ENCODE measurements around the gene THRSP. TPM values are rescaled to one million over a fixed set of nuclear protein-coding genes. Genes with fewer than 3 reads are reported as not detected.
"Not testable (repeated sequence)": the region's sequence is repeated elsewhere in the genome, so short reads cannot be mapped to it uniquely, and the experiment has no call there.

The THRSP gene, protein sequence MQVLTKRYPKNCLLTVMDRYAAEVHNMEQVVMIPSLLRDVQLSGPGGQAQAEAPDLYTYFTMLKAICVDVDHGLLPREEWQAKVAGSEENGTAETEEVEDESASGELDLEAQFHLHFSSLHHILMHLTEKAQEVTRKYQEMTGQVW
- not detected in 2 replicates for total RNA-seq (2014; rRNA removed; shearing (Covaris generic))

DNA sequence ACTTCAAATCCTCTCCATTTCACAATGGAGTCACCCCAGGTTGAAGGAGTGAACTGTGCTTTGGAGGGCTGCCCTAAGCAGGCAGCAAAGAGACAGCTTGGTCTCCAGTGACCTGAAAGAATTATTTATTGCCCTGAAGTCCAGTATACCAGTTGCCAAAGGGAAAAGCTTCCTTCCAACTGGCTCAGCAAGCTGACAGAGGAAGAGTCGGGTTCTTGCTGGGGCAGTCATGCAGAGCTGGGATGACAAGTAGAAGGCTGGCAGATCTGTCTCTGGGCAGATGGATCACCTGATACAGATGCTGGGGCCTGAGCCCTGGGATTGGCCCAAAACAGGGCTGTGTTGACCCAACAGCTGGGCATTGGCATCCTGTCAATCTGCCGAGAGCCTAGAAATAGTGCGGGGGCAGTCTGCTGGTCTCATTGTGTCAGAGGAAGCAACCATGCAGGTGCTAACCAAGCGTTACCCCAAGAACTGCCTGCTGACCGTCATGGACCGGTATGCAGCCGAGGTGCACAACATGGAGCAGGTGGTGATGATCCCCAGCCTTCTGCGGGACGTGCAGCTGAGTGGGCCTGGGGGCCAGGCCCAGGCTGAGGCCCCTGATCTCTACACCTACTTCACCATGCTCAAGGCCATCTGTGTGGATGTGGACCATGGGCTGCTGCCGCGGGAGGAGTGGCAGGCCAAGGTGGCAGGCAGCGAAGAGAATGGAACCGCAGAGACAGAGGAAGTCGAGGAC lies at the start of gene THRSP:
TSS of gene THRSP (plus strand) at position 422 of the 742 bp plus-strand sequence. CDS start at position 443, 21 bp downstream.
- no peak for DNase-seq (ENCODE audit: low spot score)

DNA sequence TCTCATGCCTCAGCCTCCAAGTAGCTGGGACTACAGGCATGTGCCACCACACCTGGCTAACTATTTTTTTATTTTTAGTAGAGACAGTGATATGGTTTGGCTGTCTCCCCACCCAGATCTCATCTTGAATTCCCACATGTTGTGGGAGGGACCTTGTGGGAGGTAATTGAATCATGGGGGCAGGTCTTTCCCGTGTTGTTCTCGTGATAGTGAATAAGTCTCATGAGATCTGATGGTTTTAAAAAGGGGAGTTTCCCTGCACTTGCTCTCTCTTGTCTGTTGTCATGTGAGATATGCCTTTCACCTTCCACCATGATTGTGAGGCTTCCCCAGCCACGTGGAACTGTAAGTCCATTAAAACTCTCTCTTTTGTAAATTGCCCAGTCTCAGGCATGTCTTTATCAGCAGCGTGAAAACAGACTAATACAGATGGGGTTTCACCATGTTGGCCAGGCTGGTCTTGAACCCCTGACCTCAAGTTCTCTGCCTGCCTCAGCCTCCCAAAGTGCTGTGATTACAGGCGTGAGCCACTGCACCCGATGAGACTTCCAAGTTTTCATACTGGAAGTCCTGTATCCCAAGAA lies 48.6 kb upstream of the THRSP start:
- DNase-seq (ENCODE audit: low spot score) = not testable (repeated sequence)

DNA sequence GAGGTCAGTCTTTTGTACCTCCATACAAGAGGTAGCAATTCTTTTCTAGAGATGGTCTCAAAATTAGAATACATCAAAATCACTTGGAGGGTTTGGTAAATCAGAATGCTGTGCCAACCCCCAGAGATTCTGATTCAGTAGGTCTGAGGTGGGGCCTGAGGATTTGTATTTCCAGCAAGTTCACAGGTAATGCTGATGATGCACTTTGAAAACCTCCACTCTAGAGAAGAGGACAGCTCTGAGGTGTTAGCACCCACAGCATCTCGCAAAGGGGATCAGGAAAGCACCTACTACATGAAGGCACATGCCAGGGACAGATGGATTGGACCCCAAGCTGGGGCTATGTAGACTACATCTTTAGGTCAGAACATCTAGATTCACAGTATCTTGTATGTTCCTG lies 47.8 kb upstream of the THRSP start:
- no peak for DNase-seq (ENCODE audit: low spot score)

DNA sequence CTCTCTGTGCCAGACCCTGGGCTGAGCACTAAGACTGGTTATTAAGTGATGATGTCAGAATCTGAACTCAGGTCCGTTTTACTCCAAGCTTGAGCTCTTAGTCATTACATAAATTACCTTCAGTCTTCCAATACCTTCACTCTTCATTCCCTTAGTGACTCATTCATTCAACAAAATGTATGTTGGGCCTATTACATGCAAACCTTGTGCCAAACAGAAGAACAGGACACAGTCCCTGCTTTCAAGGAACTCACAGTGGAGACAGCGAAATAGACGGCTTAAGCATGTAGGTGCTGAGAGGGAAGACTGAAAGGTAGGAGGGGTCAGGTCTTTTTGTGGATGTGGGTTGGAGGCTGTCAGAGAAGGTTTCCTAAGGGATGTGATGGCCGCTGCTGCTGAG lies 43.9 kb upstream of the THRSP start:
- no peak for DNase-seq (ENCODE audit: low spot score)

DNA sequence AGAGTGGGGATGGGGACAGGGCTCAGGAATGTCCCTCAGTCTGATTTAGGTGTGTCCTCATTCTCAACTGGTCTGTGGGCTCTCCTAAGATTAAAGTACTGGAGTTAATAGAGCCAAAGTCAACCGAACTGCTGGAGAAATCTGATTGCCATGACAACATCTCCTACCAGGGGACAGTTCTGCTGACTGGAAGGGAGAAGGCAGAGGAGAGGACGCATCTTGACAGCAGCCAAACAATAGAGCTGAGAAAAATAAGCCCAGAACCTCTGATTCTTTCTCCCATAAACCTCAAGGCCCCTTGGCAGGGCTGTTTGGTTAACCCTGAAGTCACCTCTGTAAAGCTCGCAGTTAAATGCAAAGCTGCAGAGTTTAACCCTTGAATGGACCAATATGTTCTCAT lies 43.4 kb upstream of the THRSP start:
- DNase-seq (ENCODE audit: low spot score) = no peak

DNA sequence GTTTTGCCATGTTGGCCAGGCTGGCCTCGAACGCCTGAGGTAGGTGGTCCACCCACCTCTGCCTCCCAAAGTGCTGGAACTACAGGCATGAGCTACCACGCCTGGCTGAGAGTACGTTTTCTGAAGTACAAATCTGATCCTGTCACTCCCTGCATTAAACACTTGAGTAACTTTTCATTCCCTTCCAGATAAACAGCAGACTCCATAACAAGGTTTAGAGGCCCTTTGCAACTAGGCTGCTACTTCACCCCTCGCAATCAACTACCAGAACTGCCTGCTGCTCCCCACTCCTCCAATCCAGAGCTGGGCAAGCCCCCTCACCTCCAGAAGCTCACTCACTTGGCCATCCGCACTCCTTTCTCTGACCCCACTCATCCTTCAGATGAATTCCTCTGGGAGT lies 42.0 kb upstream of the THRSP start:
- no peak for DNase-seq (ENCODE audit: low spot score)

DNA sequence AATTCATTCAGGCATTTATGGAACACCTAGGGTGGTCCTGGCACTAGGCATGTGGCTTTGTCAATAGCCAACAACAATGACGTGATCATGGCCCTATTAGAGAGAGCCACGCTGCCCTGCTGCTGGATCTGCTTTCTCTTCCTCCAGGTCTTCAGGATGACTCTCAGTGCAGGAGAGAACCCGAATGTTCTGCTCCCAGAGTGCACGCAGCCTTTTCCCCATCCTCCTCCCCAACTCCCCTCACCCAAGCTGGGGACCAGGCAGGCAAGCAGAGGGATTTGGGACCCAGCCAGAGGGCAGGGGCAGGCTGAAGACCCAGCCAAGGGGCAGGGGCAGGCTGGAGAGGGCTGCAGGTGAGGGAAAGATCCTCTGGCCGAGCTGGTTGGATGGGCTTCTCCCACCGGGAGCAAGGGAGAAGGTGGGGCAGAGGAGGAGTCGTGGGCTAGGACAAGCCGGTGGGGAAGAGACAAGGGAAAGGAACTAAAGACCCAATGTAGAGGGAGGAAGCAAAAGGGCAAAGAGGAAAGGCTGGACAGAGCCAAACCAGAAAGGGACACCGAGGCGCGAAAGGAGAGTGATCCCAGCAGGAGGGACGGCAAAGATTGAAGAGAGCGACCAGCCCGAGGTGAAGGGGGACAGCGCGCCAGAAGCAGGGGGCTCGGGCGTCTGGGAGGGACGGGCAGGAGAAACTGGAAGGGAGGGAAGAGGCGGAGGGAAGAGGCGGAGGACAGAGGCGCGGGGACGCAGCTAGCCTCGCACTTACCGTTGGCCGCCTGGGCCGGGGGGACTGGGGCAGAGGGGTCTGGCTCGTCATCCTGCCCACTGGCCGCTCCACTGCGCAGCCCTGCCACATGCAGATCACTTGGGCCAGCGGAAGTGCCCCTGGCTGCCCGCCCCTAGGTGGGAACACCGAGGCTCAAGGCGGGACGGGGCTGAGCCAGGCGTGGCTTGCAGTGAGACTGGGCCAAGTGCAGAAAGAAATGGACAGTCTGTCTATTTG lies 41.0 kb upstream of the THRSP start, which contains the start of gene KCTD14:
TSS of gene KCTD14 (minus strand) at position 880 of the 1,000 bp plus-strand sequence. CDS start at position 853, 27 bp downstream.
- no peak for DNase-seq (ENCODE audit: low spot score)

DNA sequence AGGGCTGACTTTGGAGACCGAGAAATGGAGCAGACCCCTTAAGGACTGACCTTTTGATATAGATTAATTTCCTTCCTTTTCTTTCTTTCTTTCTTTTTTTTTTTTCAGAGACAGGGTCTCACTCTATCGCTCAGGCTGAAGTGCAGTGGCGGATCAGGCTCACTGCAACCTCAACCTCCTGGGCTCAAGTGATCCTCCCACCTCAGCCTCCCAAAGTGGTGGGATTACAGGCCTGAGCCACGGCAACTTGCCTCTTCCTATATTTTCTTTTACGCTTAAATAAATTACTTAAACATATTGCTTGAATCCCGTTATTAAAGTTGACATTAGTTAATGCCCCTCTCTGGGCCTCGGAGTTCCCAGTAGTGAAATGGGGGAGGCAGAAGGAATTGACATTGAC lies 40.2 kb upstream of the THRSP start:
- no peak for DNase-seq (ENCODE audit: low spot score)

DNA sequence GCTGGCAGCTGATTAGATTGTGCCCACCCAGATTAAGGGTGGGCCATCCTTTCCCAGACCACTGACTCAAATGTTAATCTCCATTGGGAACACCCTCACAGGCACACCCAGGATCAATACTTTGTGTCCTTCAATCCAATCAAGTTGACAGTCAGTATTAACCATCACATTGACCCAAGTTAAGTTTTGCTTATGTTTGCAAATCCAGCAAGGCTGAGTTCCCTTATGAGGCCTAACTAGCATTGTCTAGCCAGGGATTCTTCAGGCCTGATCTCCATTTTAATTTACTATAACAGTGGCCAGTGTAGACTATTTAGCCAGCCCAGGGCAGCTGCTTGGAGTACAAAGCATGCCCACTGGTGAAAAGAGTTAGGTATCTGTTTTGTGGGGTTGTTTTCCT lies 38.3 kb upstream of the THRSP start:
- no peak for DNase-seq (ENCODE audit: low spot score)

DNA sequence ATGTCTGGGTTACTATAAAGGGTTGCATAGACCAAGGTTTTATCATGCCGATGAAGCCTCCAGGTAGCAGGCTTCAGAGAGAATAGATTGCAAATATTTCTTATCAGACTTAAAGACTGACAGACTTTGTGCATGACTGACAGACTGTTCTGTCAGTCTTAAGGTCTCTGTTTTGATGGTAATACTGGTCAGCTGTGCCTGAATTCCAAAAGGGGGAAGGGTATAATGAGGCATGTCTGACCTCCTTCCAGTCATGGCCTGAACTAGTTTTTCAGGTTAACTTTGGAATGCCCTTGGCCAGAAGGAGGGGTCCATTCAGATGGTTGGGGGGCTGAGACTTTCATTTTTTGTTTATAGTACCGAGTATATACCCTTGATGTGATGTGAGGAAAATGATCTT lies 35.9 kb upstream of the THRSP start:
- no peak for DNase-seq (ENCODE audit: low spot score)

DNA sequence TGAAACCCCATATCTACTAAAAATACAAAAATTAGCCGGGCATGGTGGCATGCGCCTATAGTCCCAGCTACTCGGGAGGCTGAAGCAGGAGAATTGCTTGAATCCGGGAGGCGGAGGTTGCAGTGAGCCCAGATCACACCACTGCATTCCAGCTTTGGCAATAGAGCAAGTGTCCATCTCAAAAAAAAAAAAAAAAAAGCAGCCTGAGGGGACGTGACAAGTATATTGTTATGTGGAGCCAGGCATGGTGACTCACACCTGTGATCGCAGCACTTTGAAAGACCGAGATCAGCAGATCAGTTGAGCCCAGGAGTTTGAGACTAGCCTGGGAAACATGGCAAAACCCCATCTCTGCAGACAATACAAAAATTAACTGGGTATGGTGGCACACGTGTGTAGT lies 35.2 kb upstream of the THRSP start:
- DNase-seq (ENCODE audit: low spot score) = peak; percentile 62

DNA sequence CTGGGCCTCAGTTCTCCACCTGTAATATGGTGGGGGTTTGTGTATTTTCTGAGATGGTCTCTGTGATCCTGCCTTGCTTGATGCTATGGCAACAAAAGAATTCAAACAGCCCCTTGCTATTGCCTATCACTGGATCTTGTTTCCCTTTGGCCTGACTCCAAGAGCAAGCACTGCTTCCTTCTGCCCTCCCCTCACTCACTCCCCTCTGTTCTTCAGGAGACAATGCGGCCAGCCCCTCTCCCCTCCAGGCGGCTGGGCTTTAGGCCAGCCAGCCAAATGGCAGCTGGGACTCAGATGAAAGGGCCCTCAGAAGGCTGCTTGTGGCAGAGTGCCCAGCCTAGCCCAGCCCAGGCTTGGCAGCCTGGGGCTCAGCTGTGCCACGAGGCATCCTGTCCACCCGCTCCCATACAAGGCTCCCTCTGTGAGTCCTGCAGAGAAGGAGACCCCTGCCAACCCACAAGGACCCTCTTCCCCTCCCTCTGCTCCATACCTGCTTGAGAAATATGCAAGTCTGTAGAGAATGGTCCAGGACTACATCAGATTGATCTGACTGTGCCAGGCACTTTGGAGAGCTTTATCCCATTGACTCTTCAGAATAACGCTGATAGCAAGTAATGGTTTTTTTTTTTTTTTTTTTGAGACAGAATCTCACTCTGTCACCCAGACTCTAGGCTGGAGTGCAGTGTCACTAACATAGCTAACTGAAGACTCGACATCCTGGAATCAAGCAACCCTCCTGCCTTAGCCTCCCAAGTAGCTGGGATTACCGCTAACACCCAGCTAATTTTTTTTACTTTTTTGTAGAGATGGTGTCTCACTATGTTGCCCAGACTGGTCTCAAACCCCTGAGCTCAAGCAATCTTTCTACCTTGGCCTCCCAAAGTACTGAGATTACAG lies 33.0 kb upstream of the THRSP start:
- peak; percentile 81 for DNase-seq (ENCODE audit: low spot score)

DNA sequence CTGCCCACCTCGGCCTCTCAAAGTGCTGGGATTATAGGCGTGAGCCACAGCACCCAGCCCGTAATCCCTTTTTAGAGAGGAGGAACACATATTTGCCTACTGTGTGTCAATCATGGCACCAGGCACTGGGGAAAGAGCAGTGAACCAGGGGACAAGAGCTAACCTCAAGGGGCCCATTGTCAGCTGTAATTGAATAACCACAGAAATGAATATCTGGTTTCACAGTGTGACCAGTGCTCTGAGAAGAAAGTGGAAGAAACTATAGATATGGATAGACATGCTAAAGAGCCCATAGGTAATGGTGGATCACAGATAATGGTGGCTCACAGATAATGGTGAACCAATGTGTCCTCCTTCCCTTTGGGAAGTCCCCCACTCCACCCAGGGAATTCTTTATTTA lies 32.0 kb upstream of the THRSP start:
- DNase-seq (ENCODE audit: low spot score) = no peak

DNA sequence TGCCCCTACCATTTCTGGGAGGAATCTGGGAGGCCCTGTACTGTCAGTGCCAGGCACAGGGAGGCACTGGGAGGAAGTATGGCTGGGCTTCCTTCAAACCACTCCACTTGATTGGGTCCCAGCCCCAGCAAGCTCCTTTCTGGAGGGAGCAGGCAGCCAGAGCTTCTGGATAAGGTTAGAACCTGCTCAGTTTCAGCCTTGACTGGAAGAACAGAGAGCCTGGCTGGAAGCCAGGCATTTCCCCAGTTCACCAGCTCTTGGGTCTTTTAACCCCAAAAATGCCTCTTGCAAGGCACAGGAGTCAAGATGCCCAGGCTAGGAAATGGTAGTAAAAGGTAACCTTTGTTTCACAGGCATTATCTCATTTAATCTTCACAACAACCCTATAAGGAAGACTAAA lies 31.6 kb upstream of the THRSP start:
- DNase-seq (ENCODE audit: low spot score) = no peak

DNA sequence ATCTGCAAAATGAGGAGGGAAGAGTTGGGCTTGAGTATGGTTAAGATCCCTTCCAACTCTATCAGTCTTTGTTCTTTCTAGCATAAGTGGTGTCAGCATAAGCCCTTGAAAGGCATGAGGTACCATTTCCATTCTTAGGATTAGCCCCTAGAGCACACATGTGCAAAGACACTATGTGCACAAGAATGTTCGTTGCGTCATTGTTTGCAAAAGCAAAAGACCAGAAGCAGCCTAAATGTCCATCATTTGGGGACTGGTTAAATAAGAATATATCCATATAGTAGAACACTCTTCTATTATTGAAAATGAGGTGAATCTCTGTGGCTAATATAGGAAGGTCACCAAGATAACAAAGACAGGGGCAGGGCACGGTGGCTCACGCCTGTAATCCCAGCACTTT lies 30.6 kb upstream of the THRSP start:
- no peak for DNase-seq (ENCODE audit: low spot score)

DNA sequence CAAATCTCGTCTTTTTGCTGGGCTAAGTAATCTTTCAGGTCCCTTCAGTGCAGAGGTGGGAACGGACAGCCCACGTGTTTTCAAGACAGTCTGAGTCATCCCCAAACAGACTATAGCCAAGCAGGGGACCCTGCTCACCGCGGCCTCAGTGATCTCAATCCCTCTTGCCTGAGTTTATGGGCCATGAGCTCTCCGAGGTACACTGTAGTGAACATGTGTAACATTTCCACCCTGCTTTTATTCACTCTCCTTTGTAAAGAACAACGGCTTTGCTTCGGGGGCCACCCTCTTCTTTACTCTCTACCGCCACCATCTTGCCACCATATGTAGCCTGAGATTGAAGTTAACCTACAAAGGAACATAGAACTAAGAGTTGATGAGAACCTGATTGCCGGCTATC lies 29.0 kb upstream of the THRSP start:
- no peak for DNase-seq (ENCODE audit: low spot score)

DNA sequence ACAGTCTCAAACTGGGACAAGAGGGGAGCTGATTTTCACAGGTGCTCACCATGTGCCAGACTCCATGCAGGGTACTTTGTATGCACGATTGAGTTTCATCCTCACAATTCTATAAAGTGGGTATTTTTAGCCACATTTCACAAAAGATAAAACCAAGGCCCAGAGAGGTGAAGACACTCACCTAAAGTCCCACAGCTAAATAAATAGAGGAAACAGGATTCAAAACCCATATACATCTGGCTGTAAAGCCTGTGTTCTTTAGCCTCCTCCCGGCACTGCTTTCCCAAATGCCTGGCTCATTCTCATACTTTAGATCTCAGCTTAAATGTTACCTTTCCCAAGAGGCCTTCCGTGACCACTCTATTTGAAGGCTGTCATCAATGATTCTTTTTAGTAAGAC lies 27.3 kb upstream of the THRSP start:
- no peak for DNase-seq (ENCODE audit: low spot score)

DNA sequence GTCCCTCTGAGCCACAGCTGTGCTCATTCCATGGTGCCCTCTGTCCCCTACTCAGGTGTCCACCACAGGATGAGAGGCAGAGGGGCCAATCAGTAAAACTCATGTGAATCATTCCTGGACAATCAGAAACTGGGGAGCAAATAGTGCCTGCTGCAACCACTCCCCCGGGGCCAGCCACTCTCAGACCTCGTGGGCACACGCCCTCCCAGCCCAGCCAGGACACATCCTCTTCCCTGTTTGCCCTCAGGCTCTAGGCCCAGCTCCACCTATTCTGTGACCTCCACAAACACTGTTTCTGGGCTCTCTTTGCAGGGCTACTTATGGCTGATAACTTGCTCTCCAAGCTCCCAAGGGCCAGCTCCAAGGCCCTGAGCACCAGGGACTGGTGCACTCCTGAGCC lies 26.6 kb upstream of the THRSP start:
- DNase-seq (ENCODE audit: low spot score) = no peak

DNA sequence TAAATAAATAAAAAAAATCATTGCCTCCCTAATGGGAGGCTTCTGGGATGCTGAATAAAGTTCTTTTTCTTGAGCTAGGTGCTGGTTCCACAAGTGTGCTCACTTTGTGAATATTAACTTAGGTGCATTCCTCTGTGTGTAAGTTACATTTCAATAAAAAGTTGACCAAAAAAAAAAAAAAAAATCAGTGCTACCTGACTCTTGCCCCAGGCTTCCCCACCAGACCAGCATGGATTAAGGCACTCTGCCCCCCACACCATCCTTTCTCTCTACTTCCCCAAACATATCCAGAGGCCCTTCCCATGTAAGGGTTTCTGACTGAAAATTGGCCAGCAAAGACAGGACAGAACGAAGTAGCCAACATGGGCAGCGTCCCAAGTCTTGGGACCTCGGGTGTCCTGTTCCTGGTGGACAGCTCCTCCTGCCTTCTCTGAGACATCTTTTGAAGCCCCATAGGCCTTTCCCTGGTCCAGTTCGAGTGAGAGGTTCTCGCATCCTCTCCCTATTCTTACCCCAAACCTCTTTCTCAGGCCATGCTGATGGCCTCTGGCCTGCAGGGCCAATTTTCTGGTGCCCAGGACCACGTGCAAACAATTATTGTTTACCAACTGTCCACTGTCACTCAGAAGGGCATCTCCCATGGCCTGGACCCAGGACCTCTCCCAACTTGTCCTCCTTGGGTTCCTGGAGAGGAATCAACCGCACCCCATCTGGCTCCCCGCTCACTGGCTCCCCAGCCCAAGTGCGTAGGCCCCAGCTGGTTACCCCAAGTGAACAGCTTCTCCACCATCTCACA lies 25.6 kb upstream of the THRSP start:
- no peak for DNase-seq (ENCODE audit: low spot score)

DNA sequence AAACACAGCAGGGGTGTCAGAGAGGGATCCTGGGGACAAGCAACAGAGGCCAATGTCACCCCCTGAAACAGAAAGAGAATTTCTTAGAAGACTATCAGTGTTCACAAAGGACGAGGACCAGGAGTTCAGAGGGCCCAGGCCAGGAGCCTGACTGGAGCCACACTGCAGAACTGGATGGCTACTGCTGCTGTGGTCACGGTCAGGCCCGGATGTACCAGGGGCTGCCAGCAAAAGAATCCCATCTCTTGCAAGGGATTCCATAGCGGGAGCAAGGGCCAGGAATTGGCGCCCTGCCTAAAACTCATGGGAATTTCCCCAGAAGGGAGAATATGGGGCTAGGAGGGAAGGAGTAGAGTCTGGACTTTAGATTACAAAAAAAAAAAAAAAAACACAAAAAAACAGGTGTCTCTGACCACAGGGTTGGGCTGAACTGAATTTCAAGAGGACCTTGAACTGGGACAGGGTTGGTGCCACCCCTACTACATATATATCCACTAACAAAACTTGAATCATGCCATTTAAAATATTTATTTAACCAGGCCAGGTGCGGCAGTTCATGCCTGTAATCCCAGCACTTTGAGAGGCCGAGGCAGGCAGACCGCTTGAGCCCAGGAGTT lies 24.9 kb upstream of the THRSP start:
- DNase-seq (ENCODE audit: low spot score) = no peak

Data from H4 (cell line).